Stimulated activated effector memory CD8-positive, alpha-beta T cell treated with anti-CD3 and anti-CD28 coated beads, Interleukin-12 subunit alpha, Interleukin-12 subunit beta, amount 100 ng/mL, for 72 hours (primary cell): ENCODE results near the gene HOXC4.

Experiments used
- ATAC-seq: fragments of 150-1000 bp; cut with Tn5 transposase; 2 replicates; pipeline ENCODE4 v1.10.0; 2021
- DNase-seq, 2 donors: peaks; one replicate each; pipeline ENCODE4 v3.0.0; 2021 to 2022; ENCODE audit warnings: low spot score in 2 of 2
- H3K27ac Mint-ChIP-seq: one replicate; pipeline ENCODE4 v1.8.0; 2022; ENCODE audit warnings: mild to moderate bottlenecking, mixed read lengths
- H3K36me3 Mint-ChIP-seq: one replicate; pipeline ENCODE4 v1.8.0; 2022; ENCODE audit warnings: mild to moderate bottlenecking, mixed read lengths
- H3K4me1 Mint-ChIP-seq: one replicate; pipeline ENCODE4 v1.8.0; 2022; ENCODE audit warnings: mixed read lengths
- H3K4me3 Mint-ChIP-seq: one replicate; pipeline ENCODE4 v1.8.0; 2022; ENCODE audit warnings: mild to moderate bottlenecking, mixed read lengths
- H3K9me3 Mint-ChIP-seq: one replicate; pipeline ENCODE4 v1.8.0; 2022; ENCODE audit warnings: mixed read lengths

HOXC4 gene

DNA sequence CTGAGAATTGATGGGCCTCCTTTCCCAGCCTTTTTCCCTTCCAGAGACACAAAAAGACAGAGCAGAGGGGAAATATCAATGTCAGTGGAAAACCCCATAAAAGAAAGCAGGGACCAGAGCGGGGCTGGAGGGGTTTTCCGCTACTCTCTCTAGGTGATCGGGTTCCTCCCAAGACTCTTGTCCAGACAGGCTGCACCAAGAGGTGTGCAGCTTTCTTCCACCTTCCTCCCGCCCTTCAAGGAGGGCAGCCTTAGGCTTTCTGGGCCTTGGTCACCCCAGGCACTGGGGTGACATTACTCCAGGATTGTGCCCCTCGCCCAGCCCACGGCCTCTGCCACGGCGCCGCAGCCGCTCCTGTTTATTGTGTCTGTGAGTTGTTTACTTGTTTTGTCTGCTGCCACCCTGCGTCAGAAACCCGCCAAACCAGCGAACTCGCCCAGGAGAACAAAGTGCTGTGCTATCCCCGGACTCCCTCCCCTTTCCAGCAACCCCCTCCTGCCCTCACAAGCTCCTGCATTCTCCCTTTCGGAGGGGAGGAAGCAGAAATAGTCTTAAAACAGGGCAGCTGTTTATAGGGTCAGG is 32.1 kb upstream of the HOXC4 start:
- Mint-ChIP-seq H3K27ac (no peak overlapping the region), H3K4me3 (no peak overlapping the region), H3K36me3 (no peaks in the 10 kb centered on the region), H3K9me3 (no peaks in the 10 kb centered on the region), H3K4me1 (peaks cover 33% of the 10 kb centered on the region)
- DNase-seq = no peak
- ATAC-seq = no peak

DNA sequence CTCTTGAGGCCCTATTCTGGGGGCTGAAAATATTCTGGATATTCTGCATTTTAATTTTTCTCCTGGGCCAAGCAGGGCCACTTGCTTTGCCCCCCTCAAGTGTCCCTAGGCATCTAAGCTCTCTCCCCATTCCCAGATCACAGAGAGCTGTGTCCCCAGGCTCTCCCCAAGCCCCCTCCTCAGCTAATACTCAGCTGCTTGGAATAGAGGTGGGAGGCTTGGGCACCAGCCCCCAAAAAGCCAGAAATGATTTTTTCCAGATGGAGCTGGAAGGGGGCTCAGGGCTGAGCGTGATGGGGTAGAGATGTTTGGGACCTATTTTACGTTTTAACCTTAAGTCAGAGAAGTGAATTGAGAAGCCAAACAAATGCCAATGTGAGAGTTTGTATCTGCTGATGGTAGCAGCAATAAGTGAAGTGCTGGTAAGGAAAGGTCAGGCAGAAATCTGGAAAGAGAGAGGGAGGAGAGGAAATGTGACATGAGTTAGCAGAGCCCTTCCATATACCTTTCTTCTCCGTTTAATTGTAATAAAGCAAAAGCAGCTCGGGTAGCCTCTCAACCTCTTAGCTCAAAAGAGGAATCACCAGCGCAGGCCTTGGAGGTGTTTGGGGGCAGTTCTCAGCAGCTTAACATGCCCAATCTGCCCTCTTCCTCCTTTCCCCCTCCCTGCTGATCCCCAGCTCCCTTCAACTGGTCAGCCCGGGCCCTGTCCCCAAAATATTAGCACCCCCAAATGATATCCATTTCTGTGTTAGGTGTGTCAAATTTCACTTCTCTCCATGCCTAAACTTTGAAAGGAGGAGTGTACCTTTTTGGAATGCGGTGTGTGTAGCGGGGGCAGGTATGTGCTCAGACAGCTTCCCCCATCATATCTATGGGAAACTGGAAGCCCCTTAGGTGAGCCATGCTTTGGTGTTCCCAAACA is 30.4 kb upstream of the HOXC4 start:
- no peak for ATAC-seq
- no peak for DNase-seq
- Mint-ChIP-seq H3K9me3 (no peaks in the 10 kb centered on the region), H3K27ac (no peak overlapping the region), H3K36me3 (peaks cover 6% of the 10 kb centered on the region), H3K4me1 (peaks cover 25% of the 10 kb centered on the region), H3K4me3 (no peak overlapping the region)

DNA sequence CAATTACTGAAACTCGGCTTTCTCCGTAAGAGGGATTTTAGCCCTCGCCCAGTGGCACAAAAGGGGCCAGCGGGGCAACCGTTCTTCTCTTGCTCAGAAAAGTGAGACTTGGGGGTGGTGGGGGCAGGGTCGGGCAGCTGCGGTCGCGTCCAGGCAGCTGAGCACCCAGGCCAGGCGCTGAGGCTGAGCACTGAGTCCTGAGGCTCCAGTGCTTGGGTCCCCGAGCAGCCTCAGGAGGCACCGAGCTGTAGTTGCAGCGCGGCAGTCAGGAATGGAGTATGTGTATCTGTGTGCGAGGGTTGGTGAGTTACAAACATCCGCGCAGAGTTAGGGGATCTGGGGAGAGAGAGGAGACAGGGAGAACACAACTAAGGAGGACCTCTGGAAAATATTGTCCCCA is 29.5 kb upstream of the HOXC4 start:
- ATAC-seq = no peak
- Mint-ChIP-seq H3K36me3 (peaks cover 6% of the 10 kb centered on the region), H3K4me1 (peaks cover 24% of the 10 kb centered on the region)

DNA sequence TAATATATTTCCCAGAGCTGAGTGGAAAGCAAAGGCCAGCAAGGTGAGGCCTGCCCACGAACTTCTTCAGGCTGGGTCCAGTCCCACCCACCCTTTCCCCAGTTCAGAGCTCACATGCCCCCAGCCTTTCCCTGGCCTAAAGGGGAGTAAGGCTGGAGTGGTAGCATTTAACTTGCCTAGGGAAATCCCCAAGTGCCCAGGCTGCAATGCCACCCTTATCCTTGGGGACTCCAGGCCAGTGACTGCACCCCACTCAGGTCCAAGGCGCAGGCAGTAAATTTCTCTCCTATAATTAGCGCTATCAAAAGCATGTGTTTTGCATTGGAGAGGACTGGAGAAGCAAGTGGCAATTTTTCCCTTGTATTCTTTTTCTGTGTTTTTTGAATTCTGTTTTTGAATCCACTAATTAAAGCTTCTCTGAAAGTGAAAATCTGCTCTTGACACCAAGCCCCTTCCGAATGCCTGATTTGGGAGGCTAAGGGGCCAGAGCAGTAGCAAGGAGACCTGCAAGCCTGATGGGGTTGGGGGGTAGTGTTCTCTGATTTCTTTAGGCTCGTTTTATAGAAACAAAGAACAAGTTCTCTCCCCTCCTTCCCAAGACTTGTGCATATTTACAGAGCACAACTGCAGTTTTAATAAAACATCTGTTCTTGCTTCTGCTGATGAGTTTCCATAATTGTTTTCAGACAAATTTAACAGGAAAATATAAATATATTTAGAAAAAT is 28.9 kb upstream of the HOXC4 start:
- Mint-ChIP-seq H3K27ac (no peak overlapping the region), H3K36me3 (peaks cover 6% of the 10 kb centered on the region), H3K4me1 (peaks cover 22% of the 10 kb centered on the region), H3K9me3 (no peaks in the 10 kb centered on the region), H3K4me3 (no peak overlapping the region)
- DNase-seq (no peak), ATAC-seq (no peak)

More for the DNA sequence above, 29.5 kb upstream of the HOXC4 start:
- H3K4me3 Mint-ChIP-seq = no peak overlapping the region
- DNase-seq = no peak
- no peak overlapping the region for H3K27ac Mint-ChIP-seq
- H3K9me3 Mint-ChIP-seq = no peaks in the 10 kb centered on the region

DNA sequence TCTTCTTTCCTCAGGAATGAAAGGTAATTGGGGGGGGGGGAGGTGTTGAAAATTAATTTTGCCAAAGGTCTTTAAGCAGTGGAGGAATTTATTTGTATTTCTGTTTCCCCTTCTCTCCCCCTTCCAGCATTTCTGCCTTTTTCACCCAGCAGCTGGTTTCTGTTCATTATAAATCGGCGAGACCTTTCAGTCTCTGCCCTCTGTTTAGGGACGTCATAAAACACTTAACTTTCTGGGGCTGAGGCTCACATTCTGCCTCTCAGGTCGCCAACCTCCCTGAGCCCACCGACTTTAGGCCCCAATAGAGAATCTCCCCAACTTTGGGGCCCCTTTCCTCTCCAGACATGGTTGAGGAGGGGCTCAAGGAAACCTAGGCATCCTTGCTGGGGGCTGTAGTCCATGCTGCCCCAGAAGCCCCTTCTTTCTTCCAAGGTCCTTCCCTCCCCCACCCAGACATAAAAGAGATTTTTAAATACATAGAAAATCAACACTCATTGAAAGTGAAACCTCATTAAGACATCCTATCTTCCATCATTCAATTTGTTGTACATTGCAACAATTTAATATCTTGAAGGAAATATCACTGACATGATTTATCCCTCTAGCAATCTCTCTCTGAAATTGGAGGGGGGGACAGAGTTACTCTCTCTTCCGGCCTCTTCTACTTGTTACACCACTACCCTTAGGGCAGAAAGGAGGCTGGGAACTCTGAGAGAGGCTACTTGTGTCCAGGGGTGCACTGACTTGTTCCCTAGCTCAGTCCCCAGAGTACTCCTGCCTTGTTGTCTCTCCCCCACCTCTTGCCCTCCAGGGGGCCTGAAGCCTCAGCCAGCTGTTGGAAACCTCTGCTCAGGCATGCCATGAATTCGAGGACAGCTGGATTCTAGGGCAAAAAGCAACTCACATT is 27.9 kb upstream of the HOXC4 start:
- Mint-ChIP-seq H3K4me3 (no peak overlapping the region), H3K9me3 (no peaks in the 10 kb centered on the region), H3K36me3 (peaks cover 6% of the 10 kb centered on the region), H3K4me1 (peaks cover 17% of the 10 kb centered on the region), H3K27ac (no peak overlapping the region)
- no peak for ATAC-seq
- no peak for DNase-seq

DNA sequence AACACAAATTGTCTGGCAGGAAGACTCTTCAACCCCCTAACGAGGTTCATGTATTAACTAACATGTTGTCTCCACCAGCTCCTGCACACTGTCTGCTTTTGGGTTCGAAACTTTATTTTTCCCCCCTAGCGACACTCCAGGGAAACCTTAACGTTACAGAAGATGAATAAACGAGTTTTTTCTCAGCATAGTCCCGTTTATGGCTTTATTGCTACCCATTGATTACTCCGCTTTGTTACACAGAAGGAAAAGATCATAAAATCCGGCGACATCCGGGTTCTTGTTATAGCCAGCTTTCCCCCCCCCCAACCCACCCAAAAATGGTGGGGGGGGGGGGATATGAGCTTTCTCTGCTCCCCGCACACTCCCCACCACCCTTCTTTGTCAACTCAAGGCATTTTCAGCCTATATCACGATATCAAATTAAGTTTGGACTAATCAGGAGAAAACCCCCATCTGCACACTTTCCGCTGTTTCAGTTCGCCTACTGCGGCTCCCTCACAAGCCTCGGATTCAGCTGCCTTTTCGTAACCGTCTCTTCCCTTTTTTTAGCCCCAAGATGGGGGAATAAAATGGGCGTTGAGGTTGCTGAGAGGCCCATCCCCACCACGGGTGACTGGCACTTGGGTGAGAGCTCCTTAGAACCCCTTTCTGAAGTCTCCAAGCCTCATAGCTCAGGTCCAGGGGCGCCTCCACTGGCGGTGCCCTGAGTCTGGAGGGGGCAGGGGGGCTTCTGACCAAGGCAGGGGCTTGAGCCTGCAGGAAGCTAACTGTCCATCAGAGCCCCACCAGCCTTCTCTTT is 26.8 kb upstream of the HOXC4 start:
- DNase-seq (no peak), ATAC-seq (no peak)
- H3K36me3 Mint-ChIP-seq = peaks cover 6% of the 10 kb centered on the region
- H3K4me1 Mint-ChIP-seq = peaks cover 11% of the 10 kb centered on the region
- H3K4me3 Mint-ChIP-seq = no peak overlapping the region
- H3K27ac Mint-ChIP-seq = no peak overlapping the region
- no peaks in the 10 kb centered on the region for H3K9me3 Mint-ChIP-seq

DNA sequence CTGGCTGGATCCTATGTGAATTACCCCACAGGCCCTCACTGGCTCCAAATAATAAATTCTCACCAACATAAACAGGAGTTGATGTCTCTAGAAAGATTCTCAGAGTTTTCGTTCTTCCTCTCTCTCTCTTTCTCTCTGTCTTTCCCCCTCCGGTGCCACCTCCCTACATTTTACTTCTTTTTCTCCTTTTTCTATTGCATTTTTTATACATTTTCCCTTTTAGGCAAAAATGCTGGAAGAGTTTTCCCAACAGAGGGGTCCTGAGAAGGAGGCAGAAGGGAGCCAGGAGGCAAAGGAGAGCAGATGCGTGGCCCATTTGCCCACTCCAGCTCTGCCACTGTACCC is 26.2 kb upstream of the HOXC4 start:
- H3K4me1 Mint-ChIP-seq = peaks cover 11% of the 10 kb centered on the region
- H3K36me3 Mint-ChIP-seq = peaks cover 6% of the 10 kb centered on the region
- H3K4me3 Mint-ChIP-seq = no peak overlapping the region
- DNase-seq (no peak), ATAC-seq (no peak)
- no peaks in the 10 kb centered on the region for H3K9me3 Mint-ChIP-seq
- H3K27ac Mint-ChIP-seq = no peak overlapping the region

DNA sequence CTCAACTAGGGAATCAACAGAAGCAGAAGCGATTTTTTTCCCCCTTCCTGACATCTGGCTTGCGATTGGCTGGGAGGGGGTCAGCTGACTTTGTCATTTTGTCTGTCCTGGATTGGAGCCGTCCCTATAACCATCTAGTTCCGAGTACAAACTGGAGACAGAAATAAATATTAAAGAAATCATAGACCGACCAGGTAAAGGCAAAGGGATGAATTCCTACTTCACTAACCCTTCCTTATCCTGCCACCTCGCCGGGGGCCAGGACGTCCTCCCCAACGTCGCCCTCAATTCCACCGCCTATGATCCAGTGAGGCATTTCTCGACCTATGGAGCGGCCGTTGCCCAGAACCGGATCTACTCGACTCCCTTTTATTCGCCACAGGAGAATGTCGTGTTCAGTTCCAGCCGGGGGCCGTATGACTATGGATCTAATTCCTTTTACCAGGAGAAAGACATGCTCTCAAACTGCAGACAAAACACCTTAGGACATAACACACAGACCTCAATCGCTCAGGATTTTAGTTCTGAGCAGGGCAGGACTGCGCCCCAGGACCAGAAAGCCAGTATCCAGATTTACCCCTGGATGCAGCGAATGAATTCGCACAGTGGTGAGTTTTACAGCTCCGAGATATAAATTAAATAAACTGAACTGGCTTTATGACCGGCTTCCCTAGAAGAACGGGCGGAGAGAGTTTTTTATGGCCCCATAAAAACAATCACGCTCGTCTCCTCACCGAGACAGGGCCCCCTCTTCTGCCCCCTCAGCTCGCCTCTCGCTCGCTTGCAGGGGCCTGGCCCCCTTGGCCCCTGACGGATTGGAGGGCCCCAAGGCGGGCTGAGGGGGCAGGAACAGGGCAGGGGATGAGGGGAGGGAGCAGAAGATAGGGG is 25.1 kb upstream of the HOXC4 start, which contains the start of gene HOXC6:
HOXC6 (plus strand) TSS at position 127 of the 888 bp plus-strand sequence; CDS start at position 209, 82 bp downstream.
- DNase-seq = no peak
- Mint-ChIP-seq H3K27ac (no peak within 1 kb of the TSS), H3K4me1 (peaks cover 20% of the 10 kb centered on the region), H3K4me3 (peak within 1 kb of the TSS; percentile 6), H3K9me3 (no peaks in the 10 kb centered on the region), H3K36me3 (peaks cover 6% of the 10 kb centered on the region)
- ATAC-seq = no peak

DNA sequence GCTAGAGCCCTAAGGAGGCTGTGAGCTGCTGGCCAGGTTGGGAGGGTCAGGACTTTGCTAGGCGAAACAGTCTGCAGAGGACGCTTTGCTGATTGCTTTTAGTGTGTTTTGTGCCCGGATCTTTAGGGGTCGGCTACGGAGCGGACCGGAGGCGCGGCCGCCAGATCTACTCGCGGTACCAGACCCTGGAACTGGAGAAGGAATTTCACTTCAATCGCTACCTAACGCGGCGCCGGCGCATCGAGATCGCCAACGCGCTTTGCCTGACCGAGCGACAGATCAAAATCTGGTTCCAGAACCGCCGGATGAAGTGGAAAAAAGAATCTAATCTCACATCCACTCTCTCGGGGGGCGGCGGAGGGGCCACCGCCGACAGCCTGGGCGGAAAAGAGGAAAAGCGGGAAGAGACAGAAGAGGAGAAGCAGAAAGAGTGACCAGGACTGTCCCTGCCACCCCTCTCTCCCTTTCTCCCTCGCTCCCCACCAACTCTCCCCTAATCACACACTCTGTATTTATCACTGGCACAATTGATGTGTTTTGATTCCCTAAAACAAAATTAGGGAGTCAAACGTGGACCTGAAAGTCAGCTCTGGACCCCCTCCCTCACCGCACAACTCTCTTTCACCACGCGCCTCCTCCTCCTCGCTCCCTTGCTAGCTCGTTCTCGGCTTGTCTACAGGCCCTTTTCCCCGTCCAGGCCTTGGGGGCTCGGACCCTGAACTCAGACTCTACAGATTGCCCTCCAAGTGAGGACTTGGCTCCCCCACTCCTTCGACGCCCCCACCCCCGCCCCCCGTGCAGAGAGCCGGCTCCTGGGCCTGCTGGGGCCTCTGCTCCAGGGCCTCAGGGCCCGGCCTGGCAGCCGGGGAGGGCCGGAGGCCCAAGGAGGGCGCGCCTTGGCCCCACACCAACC is 23.9 kb upstream of the HOXC4 start:
- peaks cover 6% of the 10 kb centered on the region for H3K36me3 Mint-ChIP-seq
- H3K9me3 Mint-ChIP-seq = no peaks in the 10 kb centered on the region
- peaks cover 23% of the 10 kb centered on the region for H3K4me1 Mint-ChIP-seq
- no peak overlapping the region for H3K4me3 Mint-ChIP-seq
- no peak overlapping the region for H3K27ac Mint-ChIP-seq
- no peak for DNase-seq
- no peak for ATAC-seq

DNA sequence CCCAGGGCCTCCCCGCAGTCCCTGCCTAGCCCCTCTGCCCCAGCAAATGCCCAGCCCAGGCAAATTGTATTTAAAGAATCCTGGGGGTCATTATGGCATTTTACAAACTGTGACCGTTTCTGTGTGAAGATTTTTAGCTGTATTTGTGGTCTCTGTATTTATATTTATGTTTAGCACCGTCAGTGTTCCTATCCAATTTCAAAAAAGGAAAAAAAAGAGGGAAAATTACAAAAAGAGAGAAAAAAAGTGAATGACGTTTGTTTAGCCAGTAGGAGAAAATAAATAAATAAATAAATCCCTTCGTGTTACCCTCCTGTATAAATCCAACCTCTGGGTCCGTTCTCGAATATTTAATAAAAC is 23.2 kb upstream of the HOXC4 start:
- no peak overlapping the region for H3K27ac Mint-ChIP-seq
- ATAC-seq (no peak), DNase-seq (no peak)
- no peaks in the 10 kb centered on the region for H3K9me3 Mint-ChIP-seq
- no peak overlapping the region for H3K4me3 Mint-ChIP-seq
- H3K4me1 Mint-ChIP-seq = peaks cover 27% of the 10 kb centered on the region
- peaks cover 6% of the 10 kb centered on the region for H3K36me3 Mint-ChIP-seq

DNA sequence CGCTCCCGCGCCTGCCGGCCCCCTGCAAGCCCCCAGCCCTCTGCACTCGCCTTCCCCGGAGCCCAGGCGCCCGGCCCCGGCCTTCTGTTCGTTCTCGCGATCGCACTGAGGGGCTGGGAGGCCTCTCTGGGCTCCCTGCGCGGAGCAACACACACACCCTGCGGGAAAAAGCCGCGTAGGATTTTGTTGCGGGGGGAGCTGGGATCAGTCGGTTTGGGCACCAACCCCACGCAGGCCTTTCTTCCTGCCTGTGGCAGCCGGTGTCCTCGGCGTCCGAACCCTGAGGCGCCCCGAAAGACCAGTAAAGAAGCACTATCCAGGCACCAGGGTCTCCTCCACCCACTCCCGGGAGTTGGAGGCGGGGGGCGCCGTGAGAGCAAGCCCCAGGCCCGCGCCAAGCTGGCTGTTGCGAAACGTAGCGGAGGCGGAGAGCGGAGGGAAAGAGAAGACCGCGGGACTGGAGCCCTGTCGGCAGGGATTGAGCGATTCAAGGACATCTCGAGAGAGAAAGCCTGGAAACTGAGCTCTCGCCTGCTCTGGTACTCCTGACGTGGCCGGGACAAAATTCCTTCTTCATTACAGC is 22.7 kb upstream of the HOXC4 start:
- H3K4me3 Mint-ChIP-seq = no peak overlapping the region
- H3K27ac Mint-ChIP-seq = no peak overlapping the region
- H3K36me3 Mint-ChIP-seq = peaks cover 6% of the 10 kb centered on the region
- no peaks in the 10 kb centered on the region for H3K9me3 Mint-ChIP-seq
- peaks cover 24% of the 10 kb centered on the region for H3K4me1 Mint-ChIP-seq
- ATAC-seq = no peak
- no peak for DNase-seq

DNA sequence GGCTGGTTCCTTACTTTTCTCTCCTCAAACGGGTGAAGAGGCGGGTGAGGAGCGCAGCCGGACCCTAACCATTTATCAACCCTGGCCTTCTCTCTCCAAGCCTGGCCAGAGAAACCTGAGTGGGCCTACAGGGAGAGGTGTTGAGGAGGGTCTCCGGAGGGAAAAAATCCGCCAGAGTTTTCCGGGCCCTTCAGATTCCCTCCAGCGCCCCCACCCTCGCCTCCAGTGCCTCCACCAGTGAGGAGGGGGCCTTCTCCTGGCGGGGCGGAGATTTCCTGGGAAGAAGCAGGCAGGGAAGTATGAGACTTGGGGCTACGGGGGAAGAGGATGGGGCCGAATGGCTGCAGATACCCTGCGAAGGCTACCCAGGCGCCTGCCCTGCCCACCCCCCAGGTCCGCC is 22.2 kb upstream of the HOXC4 start:
- Mint-ChIP-seq H3K36me3 (peaks cover 6% of the 10 kb centered on the region), H3K9me3 (no peaks in the 10 kb centered on the region), H3K27ac (no peak overlapping the region), H3K4me1 (peaks cover 22% of the 10 kb centered on the region), H3K4me3 (no peak overlapping the region)
- DNase-seq (no peak), ATAC-seq (no peak)
